Liver (tissue), 3 donors: Measurements from ENCODE around the gene RTL1.

ENCODE experiments used
- EGR1 ChIP-seq, 2 donors: IDR thresholded peaks; 2 replicates each; pipeline ENCODE4 v1.6.1; 2016 to 2018; ENCODE audit warnings: antibody characterized with exemption in 2 of 2, low read depth in 2 of 2
- HNF4G ChIP-seq: IDR thresholded peaks from 2 replicates; pipeline ENCODE4 v1.6.1; 2016; ENCODE audit warnings: antibody characterized with exemption
- JUND ChIP-seq, 2 donors: IDR thresholded peaks; 2 replicates each; pipeline ENCODE4 v1.6.1; 2016; ENCODE audit warnings: antibody characterized with exemption in 2 of 2
- YY1 ChIP-seq: IDR thresholded peaks from 2 replicates; pipeline ENCODE4 v1.6.1; 2016; ENCODE audit warnings: antibody characterized with exemption, mild to moderate bottlenecking
- ZBTB33 ChIP-seq: IDR thresholded peaks from 2 replicates; pipeline ENCODE4 v1.6.1; 2016; ENCODE audit warnings: antibody characterized with exemption
- TF ChIP-seq, protein P1 (sequence below): fragments of 150-350 bp; IDR thresholded peaks from 2 replicates; pipeline ENCODE4 v1.5.1; 2017; ENCODE audit warnings: improper control_type of control experiment, low read depth, low read length; ENCODE audit not compliant: missing input control
- donor health status: healthy.
- donor health status: healthy.

DNA sequence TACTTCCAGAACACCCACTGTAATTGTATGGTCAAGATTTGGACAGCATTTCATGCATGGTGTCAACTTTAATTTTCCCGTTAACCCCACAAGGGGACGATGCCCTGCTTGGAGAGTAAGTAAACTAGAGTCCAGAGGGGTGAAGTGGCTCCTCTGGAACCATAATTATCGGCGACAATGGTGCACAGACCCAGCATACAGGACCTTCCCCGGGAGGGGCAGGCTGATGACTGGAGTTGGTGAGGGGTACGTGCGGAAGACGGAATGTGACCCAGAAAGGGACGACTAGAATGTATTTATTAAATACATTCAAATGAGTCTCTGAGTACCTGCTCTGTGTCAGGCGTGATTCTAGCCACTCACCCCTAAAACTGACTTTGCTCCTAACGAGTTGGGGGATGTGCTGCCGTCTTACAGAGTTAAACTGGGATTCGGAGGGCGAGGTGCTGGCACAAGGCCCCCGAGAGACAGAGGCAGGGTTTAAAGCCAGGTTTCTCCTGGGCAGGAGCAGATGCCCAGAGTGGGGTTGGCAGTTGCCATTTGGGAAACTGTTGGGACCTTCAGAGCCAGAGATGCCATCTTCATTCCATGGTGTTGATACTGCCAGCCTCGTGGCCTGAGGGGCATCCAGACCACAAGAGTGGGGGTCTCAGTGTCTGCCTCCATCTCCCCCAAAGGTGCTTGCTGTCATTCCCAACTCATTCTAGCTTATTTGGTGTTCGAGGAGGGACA, 10.9 kb downstream of the RTL1 start:
- TF ChIP-seq, protein P1, sequence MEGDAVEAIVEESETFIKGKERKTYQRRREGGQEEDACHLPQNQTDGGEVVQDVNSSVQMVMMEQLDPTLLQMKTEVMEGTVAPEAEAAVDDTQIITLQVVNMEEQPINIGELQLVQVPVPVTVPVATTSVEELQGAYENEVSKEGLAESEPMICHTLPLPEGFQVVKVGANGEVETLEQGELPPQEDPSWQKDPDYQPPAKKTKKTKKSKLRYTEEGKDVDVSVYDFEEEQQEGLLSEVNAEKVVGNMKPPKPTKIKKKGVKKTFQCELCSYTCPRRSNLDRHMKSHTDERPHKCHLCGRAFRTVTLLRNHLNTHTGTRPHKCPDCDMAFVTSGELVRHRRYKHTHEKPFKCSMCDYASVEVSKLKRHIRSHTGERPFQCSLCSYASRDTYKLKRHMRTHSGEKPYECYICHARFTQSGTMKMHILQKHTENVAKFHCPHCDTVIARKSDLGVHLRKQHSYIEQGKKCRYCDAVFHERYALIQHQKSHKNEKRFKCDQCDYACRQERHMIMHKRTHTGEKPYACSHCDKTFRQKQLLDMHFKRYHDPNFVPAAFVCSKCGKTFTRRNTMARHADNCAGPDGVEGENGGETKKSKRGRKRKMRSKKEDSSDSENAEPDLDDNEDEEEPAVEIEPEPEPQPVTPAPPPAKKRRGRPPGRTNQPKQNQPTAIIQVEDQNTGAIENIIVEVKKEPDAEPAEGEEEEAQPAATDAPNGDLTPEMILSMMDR: no peak
- TF ChIP-seq EGR1 (IDR thresholded peaks at IDR 0.05; ENCODE audit: low read depth in 2 of 2): no peak
- TF ChIP-seq YY1: no peak
- no peak for TF ChIP-seq JUND (IDR thresholded peaks at IDR 0.05)
- no peak for TF ChIP-seq ZBTB33
- no peak for TF ChIP-seq HNF4G
